Cortex of kidney (tissue), 1 donor: ENCODE data around the gene ZNF598.

Experiments used
- DNase-seq: peaks from one replicate; lab custom pipeline; 2025; lab: John Stamatoyannopoulos, UW

The ZNF598 gene

GRCh38 chr16:1990351-1991134, 19.1 kb downstream of the ZNF598 start:
- no peak for DNase-seq

DNA sequence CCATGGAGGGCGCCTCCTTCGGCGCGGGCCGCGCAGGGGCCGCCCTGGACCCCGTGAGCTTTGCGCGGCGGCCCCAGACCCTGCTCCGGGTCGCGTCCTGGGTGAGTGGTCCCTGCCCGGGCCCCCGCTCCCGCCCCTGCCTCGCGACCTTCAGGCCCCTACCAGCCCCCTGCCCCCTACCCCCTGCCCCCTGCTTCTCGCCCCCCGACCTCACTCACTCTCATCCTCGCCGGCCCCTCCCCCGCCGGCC, 19.6 kb downstream of the ZNF598 start:
- no peak for DNase-seq

DNA sequence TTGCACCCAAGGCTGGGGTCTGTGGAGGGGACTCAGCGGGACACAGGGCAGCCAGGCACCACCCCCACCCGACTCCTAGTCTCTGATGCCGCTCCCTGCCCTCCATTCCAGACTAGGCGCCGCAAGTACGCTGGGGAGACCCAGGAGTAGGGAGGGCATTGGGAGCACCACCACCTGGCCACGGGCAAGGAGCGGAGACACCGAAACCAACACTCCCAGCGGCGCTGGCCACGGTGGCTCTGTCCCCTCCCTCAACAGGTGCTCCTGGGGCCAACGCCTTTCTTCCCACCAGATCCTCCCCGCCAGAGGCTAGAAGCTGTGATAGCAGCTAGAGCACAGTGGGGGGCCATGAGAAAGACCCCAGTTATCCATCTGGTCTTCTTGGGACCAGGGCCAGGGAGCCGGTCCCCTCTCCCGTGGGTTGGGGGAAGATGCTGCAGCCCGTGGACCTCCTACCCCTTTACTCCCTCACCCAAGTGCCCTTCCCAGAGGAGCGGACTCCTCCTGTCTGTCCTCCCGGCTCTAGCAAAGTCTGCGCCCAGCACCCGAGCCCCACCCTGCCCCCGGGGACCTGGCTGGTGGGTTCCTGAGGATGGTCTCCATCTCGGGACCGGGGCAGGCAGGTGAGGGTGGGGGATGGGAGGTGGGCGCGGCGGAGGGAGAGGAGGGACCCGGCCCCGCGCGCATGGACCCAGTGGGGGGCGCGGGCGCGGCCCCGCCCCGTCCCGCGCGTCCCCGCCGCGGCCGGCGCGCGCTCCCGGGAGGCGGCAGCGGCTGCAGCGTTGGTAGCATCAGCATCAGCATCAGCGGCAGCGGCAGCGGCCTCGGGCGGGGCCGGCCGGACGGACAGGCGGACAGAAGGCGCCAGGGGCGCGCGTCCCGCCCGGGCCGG, 20.2 kb downstream of the ZNF598 start, which contains the start of gene SYNGR3:
SYNGR3 (plus strand) TSS at position 762 of the 892 bp plus-strand sequence. CDS start 133 bp downstream, outside the sequence.
- DNase-seq: no peak

- no peak for DNase-seq
These were observed 22.4 kb downstream of the ZNF598 start for GRCh38 chr16:1987198-1987597.

DNA sequence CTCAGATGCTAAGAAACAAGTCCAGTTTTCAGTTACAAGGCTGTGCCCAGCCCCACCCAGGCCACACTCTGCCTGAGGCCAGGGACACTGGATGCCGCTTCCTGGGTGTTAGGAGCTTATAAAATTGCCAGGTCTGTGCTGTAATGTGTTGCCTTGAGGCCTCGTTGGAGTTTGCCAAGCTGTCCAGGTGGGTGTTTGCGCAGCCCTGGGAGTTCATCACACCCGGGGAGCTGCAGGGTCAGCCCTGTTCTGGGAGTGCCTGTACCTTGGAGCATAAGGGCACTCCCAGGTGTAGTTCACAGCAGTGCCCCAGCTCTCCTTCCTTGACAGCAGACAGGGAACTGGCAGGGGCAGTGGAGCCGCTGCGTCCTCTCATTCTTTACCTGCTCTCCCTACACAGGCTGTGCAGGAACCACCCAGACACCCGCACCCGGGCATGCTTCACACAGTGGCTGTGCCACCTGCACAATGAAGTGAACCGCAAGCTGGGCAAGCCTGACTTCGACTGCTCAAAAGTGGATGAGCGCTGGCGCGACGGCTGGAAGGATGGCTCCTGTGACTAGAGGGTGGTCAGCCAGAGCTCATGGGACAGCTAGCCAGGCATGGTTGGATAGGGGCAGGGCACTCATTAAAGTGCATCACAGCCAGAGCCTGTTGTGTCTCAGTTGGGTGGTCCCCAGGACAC, 24.0 kb downstream of the ZNF598 start:
- no peak for DNase-seq

- no peak for DNase-seq
These were observed 25.0 kb downstream of the ZNF598 start for GRCh38 chr16:1984347-1985225.

- peak; percentile 77 for DNase-seq
These were observed 25.9 kb downstream of the ZNF598 start, which contains the start of gene GFER for GRCh38 chr16:1983544-1984346. Gene GFER (plus strand): TSS chr16:1984193. CDS start chr16:1984219, 26 bp downstream.

DNA sequence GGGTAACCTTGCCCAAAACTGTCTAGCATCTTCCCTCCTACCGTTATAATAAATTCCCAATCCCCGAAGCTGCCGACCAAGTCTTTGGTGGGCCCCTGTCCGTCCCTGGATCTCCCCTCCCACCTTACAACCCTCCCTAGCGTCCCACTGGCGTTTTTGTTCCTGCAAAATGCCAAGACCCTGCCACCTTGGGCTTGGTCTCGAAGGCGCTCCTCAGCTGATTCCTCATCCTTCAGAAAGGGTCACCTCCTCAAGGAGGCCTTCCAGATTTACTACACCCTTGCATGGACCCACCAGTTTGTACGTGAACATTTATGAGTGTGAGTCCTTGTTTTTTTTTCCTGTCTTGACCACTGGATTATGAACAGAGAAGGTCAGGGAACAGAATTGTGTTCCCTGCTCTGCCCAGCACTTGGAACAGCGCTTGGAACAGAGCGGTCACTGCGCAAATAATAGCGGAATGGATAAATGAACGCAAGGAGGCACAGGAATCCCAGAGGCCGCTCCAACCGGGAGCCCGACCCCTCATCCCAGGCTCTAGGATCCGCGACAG, 26.6 kb downstream of the ZNF598 start:
- no peak for DNase-seq

DNA sequence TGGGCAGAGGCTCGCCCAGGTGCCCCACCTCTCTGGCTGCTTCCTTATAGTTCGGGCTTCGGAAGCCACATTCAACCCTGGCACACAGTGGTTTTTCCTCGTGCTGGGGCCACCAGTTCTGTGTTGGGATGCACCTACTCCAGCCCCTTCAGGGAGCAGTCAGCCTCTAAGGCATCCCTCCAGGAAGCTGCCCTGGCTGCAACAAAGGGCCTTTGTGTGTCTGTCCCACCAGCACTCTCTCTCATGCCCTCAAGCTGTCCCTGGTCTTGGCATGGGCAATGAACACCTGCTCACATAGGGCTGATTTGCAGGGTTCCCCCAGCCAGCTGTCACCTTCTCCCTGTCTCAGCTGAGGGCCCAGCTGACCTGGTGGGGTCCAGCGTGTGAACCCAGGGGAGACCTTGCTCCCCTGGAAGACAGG, 27.6 kb downstream of the ZNF598 start:
- no peak for DNase-seq

- no peak for DNase-seq
These were observed 28.2 kb downstream of the ZNF598 start, which contains the start of gene NOXO1 for GRCh38 chr16:1981398-1981836. Gene NOXO1 (minus strand): TSS chr16:1981469. CDS start chr16:1981179, 290 bp downstream.

DNA sequence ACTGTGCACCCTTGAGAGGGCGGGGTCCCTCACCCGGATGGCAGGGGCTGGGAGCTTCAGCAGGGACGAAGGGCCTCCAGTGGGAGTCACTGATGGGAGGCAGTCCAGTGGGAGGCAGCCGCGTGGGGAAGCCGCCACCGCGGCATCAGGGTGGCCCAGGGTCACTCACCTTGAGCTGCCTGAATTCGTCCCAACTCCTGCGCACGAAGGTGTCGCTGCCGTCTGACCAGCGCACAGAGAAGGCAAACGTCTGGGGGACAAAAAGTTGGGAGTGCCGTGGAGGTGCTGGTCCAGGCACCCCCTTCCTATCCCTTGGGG, 28.9 kb downstream of the ZNF598 start:
- no peak for DNase-seq

DNA sequence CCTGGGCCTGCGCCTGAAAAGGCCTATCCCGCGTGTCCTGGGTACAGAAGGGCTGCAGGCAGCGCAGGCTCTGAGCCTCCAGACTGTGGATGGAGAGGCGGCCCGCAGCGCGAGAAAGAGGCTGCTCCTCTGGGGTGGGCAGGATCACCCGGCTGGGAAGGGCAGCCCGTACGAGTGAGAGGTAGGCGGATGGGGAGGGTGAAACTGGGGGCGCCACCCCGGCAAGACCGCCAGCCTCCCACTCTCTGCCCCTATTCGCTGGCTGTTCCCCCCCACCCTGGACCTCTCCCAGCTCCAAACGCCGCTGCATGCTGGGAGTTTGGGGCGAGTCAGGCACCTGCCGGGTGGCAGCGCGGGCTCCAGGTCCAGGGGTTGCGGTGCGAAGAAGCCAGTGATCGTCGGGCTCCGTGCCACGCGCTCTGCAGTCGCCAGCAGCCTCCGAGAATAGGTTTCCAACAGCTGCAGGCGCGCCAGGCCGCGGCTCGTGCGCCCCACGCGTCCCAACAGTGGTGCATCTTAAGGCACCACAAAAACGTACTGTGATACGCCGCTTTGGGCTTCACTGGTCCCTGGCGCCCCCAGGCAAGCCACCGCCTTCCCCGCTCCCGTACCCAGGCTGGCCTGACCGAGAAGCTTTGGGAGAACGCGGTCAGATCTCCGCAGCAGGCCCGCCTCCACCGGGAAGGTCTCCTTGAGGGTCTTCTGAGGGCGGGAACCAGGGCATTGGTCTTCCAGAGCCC, 29.4 kb downstream of the ZNF598 start:
- no peak for DNase-seq

DNA sequence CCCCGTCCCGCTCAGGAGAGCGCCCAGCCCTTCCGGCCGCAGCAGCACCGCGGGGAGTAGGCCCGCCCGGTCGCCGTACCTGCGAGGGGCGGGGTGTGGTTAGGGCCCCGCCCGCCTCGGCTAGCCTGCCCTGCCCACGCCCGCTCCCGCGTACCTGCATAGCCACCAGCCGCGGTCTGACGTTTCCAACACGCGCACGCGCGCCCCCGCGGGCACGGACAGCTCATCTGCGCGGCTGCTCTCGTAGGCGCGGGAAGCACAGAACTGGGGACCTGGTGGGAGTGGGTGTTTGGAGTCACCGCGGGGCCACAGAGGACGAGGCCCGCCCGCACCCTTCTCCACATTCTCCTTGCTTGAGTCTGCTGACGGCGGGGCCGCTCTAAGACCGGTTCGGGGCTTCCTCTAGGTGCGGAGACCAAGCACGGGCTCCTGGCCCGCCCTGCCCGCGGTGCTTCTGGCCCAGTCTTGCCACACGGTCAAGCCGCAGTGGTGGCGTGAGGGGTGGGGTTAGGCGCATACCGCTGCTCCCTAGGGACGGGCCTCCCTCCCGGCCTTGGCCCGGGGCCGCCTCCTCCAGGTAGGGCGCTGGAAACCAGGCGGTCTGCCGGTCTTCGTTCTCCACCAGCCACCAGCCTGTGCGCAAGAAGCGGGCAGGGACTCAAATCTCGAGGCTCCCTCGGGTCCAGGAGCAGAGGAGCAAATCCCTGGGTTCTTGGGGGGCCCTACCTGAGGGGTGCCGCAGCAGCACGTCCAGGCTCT, 30.2 kb downstream of the ZNF598 start:
- no peak for DNase-seq

DNA sequence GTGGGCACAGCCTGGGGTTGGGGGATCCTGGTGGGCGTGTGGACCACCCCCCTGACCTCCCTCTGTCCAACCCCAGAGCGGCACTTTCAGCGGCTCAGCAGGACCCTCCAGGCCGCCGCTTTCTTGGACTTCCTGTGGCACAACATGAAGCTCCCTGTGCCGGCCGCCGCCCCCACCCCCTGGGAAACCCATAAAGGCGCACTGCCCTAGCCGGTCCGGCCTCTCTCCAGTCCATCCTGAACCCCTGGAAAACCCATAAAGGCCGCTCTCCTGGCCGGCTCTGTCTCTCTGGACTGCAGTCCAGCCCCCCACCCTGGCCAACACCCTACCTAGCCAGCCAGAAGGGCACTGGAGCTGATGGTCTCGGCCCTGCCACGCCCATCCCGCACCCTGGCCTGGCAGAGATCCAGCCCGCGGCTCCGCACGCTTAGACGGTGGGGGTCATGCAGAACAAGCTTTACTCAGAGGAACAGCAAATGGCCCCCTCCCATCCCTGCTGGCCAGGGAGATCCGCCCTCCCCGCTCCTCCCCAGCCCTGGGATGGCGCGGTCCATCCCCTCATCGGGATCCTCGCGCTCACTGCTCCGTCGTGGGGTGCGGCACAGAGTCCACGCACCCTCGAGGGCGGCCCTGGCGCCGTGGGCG, 31.0 kb downstream of the ZNF598 start:
- DNase-seq: no peak

- DNase-seq: no peak
These were observed 31.7 kb downstream of the ZNF598 start for GRCh38 chr16:1977875-1978268.

DNA sequence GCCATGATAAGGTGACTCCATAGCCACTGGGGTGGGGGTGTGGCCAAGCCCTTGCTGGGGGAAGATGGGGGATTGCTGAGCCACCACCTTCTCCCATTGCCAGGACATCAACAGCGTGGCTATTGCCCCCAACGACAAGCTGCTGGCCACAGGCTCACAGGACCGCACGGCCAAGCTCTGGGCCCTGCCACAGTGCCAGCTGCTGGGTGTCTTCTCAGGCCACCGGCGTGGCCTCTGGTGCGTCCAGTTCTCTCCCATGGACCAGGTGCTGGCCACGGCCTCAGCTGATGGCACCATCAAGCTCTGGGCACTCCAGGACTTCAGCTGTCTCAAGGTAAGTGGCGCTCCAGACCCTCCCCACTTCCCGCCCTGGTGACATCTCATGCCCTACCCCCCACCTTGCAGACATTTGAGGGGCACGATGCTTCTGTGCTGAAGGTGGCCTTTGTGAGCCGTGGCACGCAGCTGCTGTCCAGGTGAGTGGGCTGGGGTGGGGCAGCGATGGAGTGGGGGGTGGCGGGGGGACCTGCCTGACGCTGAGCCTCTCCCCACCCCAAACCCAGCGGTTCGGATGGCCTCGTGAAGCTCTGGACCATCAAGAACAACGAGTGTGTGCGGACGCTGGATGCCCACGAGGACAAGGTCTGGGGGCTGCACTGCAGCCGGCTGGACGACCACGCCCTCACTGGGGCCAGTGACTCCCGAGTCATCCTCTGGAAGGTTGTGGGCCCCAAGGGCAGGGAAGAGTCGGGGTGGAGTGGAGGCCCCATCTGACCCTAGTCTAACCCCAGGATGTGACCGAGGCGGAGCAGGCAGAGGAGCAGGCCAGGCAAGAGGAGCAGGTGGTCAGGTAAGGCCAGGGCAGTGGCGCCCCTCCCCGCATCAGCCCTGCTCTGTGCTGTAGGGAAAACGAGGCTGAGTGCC, 32.4 kb downstream of the ZNF598 start:
- no peak for DNase-seq

- DNase-seq: no peak
These were observed 33.5 kb downstream of the ZNF598 start for GRCh38 chr16:1976216-1976520.
